HG02852 (cell line): ENCODE results near the gene FRMD6.
A peak's percentile ranks its signal among the peaks of the same experiment; 100 is the strongest.
"Not testable (repeated sequence)": the region's sequence is repeated elsewhere in the genome, so short reads cannot be mapped to it uniquely, and the experiment has no call there.

Experiments
- ATAC-seq: cut with Tn5 transposase; IDR thresholded peaks from one replicate; pipeline ENCODE4 v1.9.1; 2021; ENCODE audit warnings: mild to moderate bottlenecking, moderate library complexity; ENCODE audit not compliant: unreplicated experiment

The FRMD6 gene

DNA sequence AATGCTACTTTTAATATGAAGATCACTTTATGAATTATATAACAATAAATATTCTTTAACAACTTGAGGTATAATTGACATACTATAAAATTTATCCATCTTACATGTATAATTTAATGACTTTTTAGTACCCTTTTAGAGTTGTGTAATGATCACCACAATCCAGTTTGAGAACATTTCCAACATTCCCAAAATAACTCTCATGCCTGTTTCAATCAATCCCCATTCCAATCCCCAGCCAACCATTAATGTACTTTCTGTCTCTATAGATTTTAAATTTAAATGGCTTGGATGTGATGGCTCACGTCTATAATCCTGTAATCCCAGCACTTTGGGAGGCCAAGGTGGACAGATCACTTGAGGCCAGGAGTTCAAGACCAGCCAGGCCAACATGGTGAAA, 23.5 kb upstream of the FRMD6 start:
- no peak for ATAC-seq

DNA sequence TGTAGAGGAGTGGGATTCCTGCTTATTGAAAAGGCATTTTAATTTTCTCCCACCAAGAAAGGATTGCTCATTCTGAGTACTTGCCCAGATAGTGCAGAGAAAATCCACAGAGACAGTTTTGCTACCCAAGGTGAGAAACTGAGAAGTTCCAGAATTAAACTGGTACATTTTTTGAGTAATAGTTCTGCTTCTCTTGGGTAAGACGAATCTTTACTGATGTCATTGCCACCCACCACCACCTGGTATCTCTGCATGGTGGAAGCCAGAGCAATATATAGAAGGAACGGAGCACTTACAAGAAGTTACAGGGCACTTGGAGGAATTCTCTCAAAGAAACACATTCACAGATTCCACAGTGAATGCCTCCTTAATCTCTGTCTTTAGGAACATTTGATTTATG, 20.7 kb upstream of the FRMD6 start:
- no peak for ATAC-seq

DNA sequence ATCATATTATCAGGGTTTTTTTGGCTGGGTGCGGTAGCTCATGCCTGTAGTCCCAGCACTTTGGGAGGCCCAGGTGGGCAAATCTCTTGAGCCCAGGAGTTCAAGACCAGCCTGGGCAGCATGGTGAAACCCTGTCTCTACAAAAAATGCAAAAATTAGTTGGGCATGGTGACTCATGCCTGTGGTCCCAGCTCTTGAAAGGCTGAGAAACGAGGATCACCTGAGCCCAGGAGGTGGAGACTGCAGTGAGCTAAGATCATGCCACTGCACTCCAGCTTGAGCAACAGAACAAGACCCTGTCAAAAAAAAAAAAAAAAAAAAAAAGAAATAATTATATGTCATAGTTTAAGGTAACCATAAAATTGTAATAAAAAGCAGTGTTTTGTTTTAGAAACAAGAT, 18.4 kb upstream of the FRMD6 start:
- ATAC-seq = not testable (repeated sequence)

DNA sequence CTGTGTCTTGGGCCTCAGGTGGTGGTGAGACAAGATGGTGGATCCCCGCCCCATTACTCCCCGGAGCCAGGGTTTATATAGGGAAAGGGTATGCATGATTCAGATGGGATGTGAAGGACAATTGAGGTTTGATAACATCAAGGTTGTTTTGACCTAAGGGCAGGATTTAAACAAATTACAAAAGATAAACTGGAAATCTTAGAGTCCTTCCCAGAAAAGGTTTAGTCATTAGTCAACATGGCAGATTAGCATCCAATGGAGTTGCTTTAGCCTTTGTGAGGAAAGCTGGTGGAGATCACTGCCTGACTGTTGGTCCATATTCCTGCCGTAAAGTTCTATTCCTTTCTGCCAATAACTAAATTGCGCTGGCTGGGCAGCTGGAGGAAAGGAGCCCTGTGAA, 15.6 kb upstream of the FRMD6 start:
- ATAC-seq = no peak

DNA sequence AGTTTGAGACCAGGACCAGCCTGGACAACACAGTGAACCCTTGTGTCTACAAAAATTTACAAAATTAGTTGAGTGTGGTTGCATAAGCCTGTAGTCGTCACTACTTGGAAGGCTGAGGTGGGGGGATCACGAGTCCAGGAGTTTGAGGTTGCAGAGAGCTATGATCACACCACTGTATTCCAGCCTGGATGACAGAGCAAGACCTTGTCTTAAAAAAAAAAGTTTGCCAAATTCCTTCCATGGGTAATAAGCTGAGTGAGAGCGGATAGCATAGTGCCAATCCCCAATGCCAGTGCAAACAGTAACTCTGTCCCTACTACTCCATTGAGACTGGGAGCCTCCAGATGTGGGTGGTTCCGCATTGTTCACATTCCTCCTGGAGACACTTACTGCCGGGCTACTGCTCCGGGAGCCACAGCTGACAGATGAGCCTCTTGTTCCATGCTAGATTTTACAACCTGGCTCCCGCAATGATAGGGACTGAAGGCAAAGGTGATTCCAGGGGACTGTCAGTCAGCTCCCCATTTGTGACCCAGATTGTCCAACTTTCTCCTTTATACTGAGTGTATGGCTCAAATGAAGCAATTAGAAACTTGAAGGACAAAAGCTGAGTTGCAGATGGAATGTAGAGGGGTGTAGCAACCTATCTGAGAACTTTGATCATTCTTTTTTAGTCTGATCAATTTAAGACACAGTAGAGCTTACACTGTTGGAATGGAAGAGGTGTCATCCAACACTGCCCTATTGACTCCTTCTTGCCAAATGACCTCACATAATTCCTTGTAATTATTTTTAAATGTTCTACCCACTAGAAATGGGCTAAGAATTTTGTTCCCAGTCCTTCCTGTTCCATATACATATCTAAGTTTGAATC, 13.4 kb upstream of the FRMD6 start:
- ATAC-seq = no peak

DNA sequence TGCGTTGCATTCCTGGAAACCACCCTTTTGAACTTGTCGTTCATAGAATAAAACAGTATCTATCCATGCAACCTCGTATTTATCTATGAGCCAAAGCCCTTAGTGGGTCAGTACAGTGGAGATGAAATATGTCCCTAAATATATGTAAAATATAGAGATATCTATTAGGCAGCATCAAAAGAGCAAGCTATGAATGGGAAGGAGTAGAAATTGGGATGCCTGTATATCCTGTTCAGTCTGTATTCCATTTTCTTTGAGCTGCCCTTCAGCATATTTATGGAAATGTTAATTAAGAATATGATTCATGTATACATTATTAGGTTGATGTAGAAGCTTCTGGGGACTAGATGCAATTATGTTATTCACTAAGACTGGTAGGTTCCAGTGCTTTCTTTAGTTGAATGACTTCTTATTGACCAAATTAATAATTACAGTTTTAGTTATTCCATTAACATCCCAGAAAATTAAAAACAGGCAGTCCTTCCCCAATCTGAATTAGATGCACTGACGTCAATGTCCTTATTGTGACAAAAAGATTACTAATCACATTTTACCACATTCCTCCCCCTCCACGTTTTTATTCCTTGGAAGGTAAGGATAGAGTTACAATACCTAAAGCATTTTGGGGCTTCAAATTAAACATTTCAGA, 11.9 kb upstream of the FRMD6 start:
- ATAC-seq = no peak

DNA sequence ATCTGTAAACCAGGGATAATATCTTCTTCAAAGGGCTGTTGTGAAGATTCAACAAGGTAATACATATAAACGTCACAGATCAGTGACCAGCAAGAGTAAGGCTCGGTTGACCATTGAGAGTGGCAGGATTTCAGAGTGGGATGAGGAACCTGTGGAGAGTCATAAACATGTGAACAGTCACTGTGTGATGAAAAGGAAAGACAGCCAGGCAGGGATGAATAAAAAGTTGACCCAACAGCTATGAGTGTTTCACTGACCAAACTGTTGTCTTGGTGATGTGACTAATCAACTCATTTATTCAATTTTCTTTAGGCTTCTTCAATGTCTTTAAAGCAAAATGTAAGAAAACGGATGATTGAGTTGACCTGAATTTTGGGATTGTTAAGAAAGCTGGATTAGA, 8.6 kb upstream of the FRMD6 start:
- no peak for ATAC-seq

DNA sequence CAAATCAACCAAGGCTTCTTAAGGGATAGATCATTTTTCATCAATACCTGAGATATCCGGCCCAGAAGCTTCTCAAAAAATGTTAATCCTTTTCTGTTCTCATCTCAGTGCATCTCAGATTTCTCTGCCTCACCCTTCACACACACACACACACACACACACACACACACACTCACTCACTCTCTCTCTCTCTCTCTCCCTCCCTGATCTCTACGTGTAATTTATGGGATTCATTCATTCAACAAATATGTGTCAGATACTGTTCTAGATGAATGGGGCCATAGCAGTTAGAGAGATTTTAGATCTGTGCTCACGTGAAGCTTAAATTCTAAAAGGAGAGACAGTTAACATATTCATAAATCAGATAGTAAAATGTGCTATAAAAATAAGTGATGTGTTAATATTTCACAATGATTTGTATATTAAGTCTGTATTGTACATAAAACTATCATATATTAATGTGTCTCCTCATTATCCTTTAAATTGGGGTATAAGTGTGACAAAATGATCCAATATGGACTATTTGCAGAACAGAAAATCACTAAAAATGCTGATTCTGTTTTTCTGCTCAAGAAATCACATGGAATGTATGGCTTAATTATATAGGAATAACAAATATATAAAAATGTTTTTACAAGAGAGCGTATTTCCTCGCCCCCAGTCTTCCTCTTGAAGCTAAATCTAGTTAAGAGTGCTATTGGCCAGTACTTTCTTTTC, 7.3 kb upstream of the FRMD6 start:
- ATAC-seq = no peak

DNA sequence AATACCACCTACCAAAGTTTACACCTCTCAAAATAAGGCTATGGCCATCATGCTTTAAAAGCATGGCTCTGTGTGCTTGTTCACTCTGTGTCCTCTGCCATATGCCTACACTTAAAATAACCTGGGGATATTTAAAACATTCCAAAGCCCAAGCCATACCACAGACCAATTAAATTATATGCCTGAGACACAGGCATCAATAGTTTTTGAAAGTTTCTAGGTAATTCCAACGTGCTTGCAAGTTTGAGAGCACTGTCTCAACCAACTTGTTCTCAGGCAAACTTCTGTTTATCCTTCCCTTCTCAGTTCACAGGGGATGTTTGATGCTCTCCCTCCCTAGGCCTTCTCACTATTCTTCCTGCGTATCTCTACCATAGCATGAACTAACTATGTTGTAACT, 3.4 kb upstream of the FRMD6 start:
- no peak for ATAC-seq

DNA sequence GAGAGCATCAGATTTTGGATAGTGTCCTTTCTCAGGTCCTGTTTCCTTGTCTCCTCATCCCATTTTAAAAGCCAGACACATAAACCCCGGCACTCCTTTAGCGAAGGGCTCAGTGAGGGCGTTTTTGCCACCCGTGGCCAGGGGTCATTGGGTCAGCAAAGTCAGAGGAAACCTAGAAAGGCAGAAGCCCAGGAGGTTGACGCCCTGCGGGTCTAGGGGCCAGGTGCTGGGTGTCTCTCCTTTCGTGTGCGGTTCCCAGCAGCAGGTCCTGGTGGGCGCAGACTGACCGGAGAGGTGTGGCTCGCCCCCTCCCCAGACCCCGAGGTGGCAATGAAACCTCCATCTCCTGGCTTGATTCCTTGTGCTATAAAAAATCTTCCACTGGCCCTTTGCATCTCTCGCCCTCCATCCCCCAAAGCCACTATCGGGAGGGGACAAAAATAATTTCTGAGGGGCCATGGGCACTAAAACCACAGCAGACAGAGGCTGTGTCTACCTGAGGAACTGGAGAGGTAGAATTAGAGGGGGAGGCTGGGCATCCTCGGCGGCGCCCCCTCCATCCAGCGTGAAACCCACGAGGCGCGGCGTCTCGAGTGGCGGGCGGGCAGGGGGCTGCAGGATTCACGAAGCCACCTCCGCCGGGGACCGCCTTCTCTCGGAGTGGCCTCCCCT, 858 bp upstream of the FRMD6 start:
- ATAC-seq = no peak

DNA sequence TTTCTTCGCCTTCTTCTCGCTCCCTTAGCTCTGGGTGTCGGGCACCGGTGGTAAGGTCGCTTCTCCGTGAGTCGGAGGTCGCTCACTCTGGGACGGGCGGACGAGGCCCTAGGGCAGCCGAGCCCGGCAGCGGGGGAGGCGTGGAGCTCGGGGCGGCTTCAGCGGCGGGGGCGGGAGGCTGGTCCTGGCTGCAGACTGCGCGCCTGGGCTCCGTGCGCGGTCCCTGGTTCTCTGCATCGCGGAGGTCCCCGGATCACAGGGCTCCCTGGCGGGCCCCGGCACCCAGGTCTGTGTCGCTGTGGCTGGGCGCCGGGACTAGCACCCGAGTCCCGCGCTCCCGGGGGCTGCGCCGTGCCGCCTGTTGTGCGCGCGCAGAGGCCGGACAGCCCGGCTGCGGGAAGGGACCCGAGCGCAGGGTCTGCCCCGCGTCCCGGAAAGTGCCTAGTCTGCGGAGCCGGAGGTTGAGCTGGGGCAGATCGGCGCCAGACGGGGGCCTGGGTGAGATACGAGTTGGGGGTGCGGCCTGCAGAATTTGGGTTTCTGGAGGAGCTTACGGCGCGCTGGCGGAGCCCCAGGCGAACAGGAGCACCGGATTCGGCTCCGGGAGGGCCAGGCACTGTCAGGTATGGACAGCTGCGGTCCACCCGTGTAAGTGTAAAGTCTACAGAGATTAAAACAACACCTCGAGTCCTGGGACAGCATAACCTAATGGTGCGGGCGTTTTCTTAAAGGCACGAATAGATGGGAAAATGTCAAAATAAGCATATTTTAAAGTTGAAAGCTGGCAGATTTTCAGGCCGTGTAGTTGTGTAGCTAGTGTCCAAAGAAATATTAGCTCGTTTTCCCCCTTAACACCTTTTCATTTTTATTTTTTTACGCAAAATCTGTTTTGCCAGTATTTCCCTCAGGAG, 713 bp downstream of the FRMD6 start:
- peak; percentile 38 for ATAC-seq

DNA sequence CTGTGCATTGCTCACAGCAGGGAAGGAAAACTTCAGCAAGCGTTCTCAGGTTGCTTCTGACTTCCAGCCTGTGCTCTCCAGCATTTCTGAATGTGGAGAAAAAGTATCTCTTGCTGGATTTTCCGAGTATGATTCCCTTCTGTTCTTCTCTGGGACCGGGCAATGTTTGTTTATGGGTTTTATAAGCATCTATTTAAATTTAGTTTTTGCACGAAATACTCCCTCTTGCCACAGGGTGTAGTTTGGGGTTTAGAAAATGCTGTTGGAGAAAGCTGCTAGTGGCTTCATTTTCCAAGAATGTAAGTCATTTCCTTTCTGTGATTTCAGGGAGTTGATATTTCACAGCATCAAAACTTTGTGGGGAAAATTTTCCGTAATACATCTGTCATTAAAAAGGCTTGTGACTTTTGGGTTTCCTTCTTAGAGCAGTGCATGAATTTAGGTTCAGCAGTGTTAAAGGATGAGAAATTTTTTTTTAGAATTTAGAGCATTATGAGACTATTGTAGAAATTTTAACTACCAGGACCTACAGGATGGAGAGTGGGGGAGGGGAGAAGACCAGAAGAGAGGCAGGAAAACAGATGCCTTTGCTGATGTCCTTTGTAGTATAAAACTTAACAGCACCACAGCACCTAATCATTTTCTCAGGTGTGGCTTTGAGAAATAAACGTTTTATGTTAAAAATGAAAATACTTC, 1.5 kb downstream of the FRMD6 start:
- ATAC-seq = no peak

DNA sequence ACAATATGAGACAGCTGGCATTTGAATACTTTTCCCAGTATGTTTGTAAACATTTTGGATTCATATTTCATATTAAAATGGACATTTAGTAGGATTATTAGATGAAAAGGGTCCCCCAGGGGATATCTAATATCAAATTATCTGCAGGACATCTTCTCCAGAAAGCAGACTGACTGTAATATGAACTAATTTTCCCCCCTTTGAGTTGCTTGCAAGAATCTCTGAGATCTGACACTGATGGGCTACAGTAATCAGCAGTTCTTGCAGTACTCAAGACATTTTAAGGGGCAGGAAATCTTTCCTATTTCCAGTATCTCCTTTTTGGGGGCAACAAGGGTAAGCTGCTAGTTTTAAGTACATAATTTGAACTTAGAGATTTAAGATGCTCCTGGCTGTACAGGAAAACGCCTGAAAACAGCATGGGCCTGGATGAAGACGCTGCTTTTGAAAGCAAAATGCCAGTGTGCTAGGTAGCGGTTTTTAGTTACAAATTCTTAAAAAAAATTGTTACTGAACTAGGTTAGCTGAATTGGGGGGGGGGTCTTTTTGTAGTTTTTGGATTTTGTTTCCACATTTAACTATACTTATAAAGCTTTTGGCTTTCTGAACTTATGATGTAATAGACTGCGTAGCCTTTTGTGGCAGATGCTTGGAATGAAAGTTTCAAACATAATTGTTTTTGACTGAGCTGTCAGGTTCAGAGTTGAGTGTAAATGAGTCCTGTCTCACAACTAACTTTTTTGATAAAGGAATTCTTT, 2.2 kb downstream of the FRMD6 start:
- no peak for ATAC-seq

DNA sequence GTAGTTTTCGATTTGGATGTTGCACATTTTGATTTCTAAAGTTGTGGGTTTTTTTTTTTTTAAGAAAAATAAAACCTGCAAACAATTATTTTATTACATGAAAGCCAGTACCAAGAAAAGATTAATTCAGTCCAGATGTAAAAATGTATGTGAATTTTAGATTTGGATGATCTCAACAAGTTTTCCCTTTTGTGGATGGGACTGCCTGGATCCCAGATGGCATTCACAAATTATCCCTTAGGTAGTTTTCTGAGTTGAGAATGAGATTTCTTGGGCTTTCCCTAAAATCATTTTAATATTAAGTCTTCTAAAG, 2.8 kb downstream of the FRMD6 start:
- ATAC-seq = no peak

DNA sequence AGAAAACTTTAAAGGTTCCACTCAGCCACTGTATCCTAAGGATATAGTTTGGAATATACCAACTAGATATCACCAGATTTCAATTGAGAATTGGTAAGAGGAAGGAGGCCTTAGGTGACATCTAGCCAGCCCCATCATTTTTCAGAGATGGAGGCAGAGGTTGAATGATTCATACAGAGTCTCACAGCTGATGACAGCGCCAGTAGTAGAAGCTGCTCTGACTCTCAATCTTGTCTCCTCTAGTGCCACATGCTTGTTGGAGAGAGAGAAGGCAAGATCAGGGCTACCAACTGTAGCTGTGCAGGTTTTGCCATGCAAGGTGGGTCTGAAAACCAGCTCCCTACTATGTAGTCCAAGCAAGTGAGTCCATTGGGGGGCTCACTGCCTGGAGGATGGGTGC, 6.1 kb downstream of the FRMD6 start:
- ATAC-seq = no peak

DNA sequence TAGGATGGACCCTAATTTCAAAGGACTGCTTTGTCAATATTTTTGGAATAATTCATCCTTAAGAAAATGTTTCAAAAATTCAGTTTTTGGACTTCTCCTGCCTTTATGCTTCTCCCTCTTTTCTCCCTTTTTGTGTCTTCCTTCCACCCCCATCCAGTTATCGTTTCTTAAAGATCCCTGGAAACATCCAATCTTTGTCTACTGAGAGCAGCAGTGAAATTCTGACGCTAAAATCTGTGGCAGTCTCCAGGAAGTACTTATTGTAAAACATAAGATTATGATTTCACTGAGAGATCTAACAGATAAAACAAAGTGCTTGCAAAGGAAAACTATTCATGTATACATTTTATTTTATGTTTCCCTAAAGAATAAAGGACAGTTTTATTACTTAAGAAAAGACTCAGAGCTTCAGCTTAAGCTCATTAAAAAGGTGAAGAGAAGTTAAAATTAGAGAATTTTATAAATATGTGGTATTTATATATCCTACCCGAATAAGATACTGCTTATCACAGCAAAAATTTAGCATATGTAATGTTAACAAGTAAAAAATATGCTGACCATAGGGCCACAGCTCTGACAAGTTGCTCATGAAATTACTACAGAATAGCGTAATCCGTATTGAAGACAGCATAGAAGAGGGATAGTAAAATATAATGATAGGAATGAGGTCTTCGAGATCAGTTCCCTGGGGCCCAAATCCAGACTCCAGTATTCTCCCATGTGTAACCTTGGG, 6.9 kb downstream of the FRMD6 start:
- no peak for ATAC-seq

DNA sequence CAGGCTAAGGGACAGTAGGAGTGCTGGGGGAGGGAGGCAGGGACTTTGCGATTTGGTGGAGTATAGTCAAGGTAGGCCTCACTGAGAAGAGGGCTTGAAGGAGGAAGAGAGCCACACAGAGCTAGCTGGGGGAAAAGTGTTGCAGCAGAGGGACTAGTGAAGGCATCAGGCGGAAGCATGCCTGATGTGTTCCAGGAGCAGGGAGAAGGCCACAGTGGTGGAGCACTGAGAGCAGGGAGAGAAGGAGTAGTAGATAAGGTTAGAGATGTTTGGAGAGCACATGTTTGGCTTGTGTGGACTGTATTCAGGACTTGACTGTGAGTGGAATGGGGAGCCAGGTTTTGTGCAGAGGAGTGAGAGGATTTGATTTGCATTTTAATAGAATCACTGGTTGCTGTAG, 9.0 kb downstream of the FRMD6 start:
- no peak for ATAC-seq

DNA sequence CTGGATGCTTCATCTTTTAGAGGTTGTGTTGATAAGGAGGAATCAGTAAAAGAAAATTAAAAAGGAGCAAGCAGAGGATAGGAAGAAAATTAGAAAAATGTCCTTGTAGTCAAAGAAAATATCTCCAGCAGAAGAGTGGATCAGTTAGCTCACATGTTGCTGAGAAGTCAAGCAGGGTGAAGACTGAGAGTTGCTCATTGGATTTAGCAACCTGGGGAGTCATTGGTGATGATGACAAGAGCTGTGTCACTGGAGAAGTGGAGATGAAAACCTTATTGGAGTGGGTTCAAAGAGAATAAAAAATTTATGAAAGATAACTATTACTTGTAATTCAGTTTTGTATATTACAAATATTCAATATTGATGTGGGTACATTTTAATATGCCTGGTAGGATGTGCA, 9.8 kb downstream of the FRMD6 start:
- no peak for ATAC-seq
